B cell (primary cell): ENCODE data around the gene MRPS2. TPM values are rescaled to one million over a fixed set of nuclear protein-coding genes. Genes with fewer than 3 reads are reported as not detected.

Experiments
- ATAC-seq: fragments of 200-7000 bp; cut with Tn5 transposase; one replicate; pipeline ENCODE4 v1.10.0; 2021; ENCODE audit warnings: low read depth, mild to moderate bottlenecking, moderate number of reproducible peaks, moderate library complexity
- CTCF ChIA-PET: fragments of 350-600 bp; sonication (Branson Sonifier 250); formaldehyde crosslinking; loops from one replicate; lab custom pipeline; 2021; ENCODE audit warnings: antibody characterized with exemption, inconsistent platforms; lab: Charles Lee
- POLR2A ChIA-PET: fragments of 350-600 bp; sonication (Branson Sonifier 250); formaldehyde crosslinking; loops from one replicate; lab custom pipeline; 2021; ENCODE audit warnings: antibody characterized with exemption; lab: Charles Lee
- DNase-seq: peaks from one replicate; pipeline ENCODE4 v3.0.0; 2013
- H2AFZ ChIP-seq: 2 replicates; pipeline ENCODE4 v1.6.1; 2012; ENCODE audit warnings: mild to moderate bottlenecking, low read depth, low read length; ENCODE audit not compliant: insufficient read depth, poor library complexity, severe bottlenecking
- H3K27ac ChIP-seq, 2 donors: 1 replicate in 1 of 2; 2 replicates in 1 of 2; pipeline ENCODE4 v1.5.1; 2012 to 2013; ENCODE audit warnings: low read length in 2 of 2, mild to moderate bottlenecking in 2 of 2, moderate library complexity in 1 of 2
- H3K27me3 ChIP-seq, 4 experiments: fragments of 200-600 bp in 1 of 4; sonication (generic) in 1 of 4; replicated peaks in 1 of 4; 1 replicate in 2 of 4; 2 replicates in 2 of 4; pipeline versions ENCODE4 v1.6.1 to v1.7.0; 2013 to 2016; ENCODE audit warnings: low read length in 3 of 4, mild to moderate bottlenecking in 2 of 4, mixed read lengths in 1 of 4, moderate library complexity in 1 of 4; ENCODE audit not compliant: insufficient read depth in 4 of 4, control insufficient read depth in 3 of 4; ENCODE audit errors: control extremely low read depth in 1 of 4
- H3K36me3 ChIP-seq, 2 experiments: replicated peaks in 1 of 2; 1 replicate in 1 of 2; 2 replicates in 1 of 2; pipeline versions ENCODE4 v1.6.1 to v1.7.1; 2013; ENCODE audit warnings: low read length in 1 of 2; ENCODE audit not compliant: insufficient read depth in 2 of 2, control insufficient read depth in 1 of 2; ENCODE audit errors: control extremely low read depth in 1 of 2, extremely low read depth in 1 of 2
- H3K4me1 ChIP-seq, 2 donors: fragments of 200-600 bp in 1 of 2; sonication (generic) in 1 of 2; 1 replicate in 1 of 2; 2 replicates in 1 of 2; pipeline versions ENCODE4 v1.5.1 to v1.6.1; 2013 to 2017; ENCODE audit warnings: low read length in 2 of 2; ENCODE audit not compliant: control insufficient read depth in 2 of 2, insufficient read depth in 2 of 2
- H3K4me2 ChIP-seq: replicated peaks from 2 replicates; pipeline ENCODE3; 2012; ENCODE audit warnings: mild to moderate bottlenecking, low read depth, low read length; ENCODE audit not compliant: poor library complexity, severe bottlenecking
- H3K4me3 ChIP-seq, 5 experiments: fragments of 200-600 bp in 1 of 5; sonication (generic) in 1 of 5; 1 replicate in 3 of 5; 2 replicates in 2 of 5; pipeline versions ENCODE4 v1.5.1 to v1.7.0; 2011 to 2016; ENCODE audit warnings: low read length in 4 of 5, mild to moderate bottlenecking in 4 of 5, low read depth in 2 of 5, control low read depth in 1 of 5, moderate library complexity in 1 of 5; ENCODE audit not compliant: insufficient read depth in 1 of 5; ENCODE audit errors: control extremely low read depth in 1 of 5, extremely low read depth in 1 of 5
- H3K79me2 ChIP-seq: fragments of 200-600 bp; sonication (generic); one replicate; pipeline ENCODE4 v1.6.0; 2016; ENCODE audit warnings: low read length; ENCODE audit not compliant: control insufficient read depth, insufficient read depth
- H3K9ac ChIP-seq: fragments of 200-600 bp; sonication (generic); 2 replicates; pipeline ENCODE4 v1.6.1; 2017; ENCODE audit warnings: mild to moderate bottlenecking, low read length, moderate library complexity
- H3K9me3 ChIP-seq, 3 donors: one replicate each; pipeline versions ENCODE4 v1.6.1 to v1.7.1; 2013; ENCODE audit warnings: low read length in 2 of 3; ENCODE audit not compliant: control insufficient read depth in 2 of 3, insufficient read depth in 1 of 3; ENCODE audit errors: control extremely low read depth in 1 of 3
- H4K20me1 ChIP-seq: 2 replicates; pipeline ENCODE4 v1.6.0; 2012; ENCODE audit warnings: mild to moderate bottlenecking, low read length; ENCODE audit not compliant: insufficient read depth, control insufficient read depth, poor library complexity, severe bottlenecking
- H3K27ac Mint-ChIP-seq: one replicate; pipeline ENCODE4 v1.8.0; 2021; ENCODE audit warnings: mixed read lengths
- H3K27me3 Mint-ChIP-seq: one replicate; pipeline ENCODE4 v1.8.0; 2021; ENCODE audit warnings: mixed read lengths
- H3K4me1 Mint-ChIP-seq: one replicate; pipeline ENCODE4 v1.8.0; 2021; ENCODE audit warnings: mixed read lengths
- H3K4me3 Mint-ChIP-seq: one replicate; pipeline ENCODE4 v1.8.0; 2021; ENCODE audit warnings: mixed read lengths
- H3K9me3 Mint-ChIP-seq: one replicate; pipeline ENCODE4 v1.8.0; 2022; ENCODE audit warnings: mixed read lengths; ENCODE audit not compliant: insufficient read depth
- EZH2 ChIP-seq: IDR thresholded peaks from 2 replicates; pipeline ENCODE4 v1.6.1; 2012; ENCODE audit warnings: borderline replicate concordance, low read depth, mild to moderate bottlenecking, moderate library complexity, low read length; ENCODE audit not compliant: insufficient read depth, poor library complexity, severe bottlenecking
- WGBS: methylation state at CpG from one replicate; pipeline ENCODE4 v1.1.5; 2013; ENCODE audit warnings: missing lambda C conversion rate; ENCODE audit not compliant: insufficient coverage; 5-methylcytosine and 5-hydroxymethylcytosine counted together
- intact Hi-C: fragments of 100-400 bp; cut with micrococcal nuclease; formaldehyde crosslinking; loops from one replicate; pipeline ENCODE4 v1.10.0; 2022
- polyA plus RNA-seq: library from polyadenylated mRNA; depleted of rRNA; stranded (reverse); fragments of >200 nt; gene quantifications from 2 replicates; pipeline ENCODE4 v1.2.3, GENCODE V29; 2012
- total RNA-seq, 2 donors: library from RNA; stranded (reverse); fragments of 120-200 nt in 1 of 2; gene quantifications; 1 replicate in 1 of 2; 2 replicates in 1 of 2; pipeline versions ENCODE4 v1.2.3 to v1.2.4, GENCODE V29; 2013 to 2022
- TF ChIP-seq, protein P1 (sequence below): fragments of 200-600 bp; IDR thresholded peaks from one replicate; pipeline ENCODE4 v1.8.0; 2022; ENCODE audit warnings: antibody characterized with exemption, mild to moderate bottlenecking

Gene MRPS2
- total and polyA plus RNA-seq, 2 donors (not counting 1 experiment from before 2014, with no cell fraction given) = 26.7 to 55.1 TPM

DNA sequence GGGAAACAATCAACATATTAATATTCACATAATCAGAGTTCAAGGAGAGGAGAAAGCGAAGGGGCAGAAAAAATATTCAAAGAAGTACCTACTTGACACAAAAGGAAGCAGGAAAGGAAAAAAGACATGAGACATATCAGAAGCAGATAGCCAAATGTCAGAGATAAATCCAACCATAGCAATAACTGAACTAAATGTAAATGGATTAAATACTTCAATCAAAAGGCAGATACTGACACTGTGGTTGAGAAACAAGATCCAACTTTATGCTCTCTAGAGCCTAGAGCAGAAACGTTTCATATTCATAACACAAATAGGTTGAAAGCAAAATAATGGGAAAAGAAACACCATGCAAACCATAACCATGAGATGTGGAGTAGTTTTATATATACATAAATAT is 9.0 kb downstream of the MRPS2 start:
- intact Hi-C loops = no loop called here
- POLR2A ChIA-PET = no interaction called here
- WGBS = no CpG with 5 or more reads among the region's 2 CpGs

DNA sequence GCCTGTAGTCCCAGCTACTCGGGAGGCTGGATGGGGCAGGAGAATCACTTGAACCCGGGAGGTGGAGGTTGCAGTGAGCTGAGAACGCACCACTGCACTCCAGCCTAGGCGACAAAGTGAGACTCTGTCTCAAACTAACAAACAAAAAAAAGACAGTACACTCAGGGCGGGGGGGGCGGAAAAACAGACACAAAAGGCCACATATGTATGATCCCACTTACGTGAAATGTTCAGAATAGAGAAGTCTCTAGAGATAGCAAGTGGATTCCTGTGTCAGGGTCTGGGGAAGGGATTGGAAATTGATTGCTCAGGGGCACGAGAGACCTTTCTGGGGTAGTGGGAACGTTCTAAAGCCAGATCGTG is 11.7 kb downstream of the MRPS2 start:
- Histone ChIP-seq H3K9me3 (peaks cover 0 to 13% (median 8%) of the 10 kb centered on the region in 3 donors), H3K27ac (no peak overlapping the region), H3K9ac (no peak overlapping the region), H3K36me3 (no peaks in the 10 kb centered on the region), H3K79me2 (no peaks in the 10 kb centered on the region), H2AFZ (no peak overlapping the region), H3K27me3 (no peaks in the 10 kb centered on the region), H4K20me1 (no peaks in the 10 kb centered on the region), H3K4me2 (no peak overlapping the region), H3K4me3 (no peak overlapping the region), H3K4me1 (no peaks in the 10 kb centered on the region)
- ChIA-PET CTCF (interaction anchor here (1.0 kb wide), 1 partner anchor 1063 kb away, joined by 3 read pairs; no protein-coding TSS in a partner anchor), POLR2A (no interaction called here)
- TF ChIP-seq EZH2 = no peak
- TF ChIP-seq, protein P1, sequence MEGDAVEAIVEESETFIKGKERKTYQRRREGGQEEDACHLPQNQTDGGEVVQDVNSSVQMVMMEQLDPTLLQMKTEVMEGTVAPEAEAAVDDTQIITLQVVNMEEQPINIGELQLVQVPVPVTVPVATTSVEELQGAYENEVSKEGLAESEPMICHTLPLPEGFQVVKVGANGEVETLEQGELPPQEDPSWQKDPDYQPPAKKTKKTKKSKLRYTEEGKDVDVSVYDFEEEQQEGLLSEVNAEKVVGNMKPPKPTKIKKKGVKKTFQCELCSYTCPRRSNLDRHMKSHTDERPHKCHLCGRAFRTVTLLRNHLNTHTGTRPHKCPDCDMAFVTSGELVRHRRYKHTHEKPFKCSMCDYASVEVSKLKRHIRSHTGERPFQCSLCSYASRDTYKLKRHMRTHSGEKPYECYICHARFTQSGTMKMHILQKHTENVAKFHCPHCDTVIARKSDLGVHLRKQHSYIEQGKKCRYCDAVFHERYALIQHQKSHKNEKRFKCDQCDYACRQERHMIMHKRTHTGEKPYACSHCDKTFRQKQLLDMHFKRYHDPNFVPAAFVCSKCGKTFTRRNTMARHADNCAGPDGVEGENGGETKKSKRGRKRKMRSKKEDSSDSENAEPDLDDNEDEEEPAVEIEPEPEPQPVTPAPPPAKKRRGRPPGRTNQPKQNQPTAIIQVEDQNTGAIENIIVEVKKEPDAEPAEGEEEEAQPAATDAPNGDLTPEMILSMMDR = no peak
- no peaks in the 10 kb centered on the region for H3K4me1 Mint-ChIP-seq
- intact Hi-C loops = no loop called here
- ATAC-seq (no peak), DNase-seq (no peak)
- no peak overlapping the region for H3K27ac Mint-ChIP-seq
- H3K27me3 Mint-ChIP-seq = no peaks in the 10 kb centered on the region
- 85% methylated on average over 5 of the region's 10 CpGs for WGBS
- H3K9me3 Mint-ChIP-seq = peaks cover 9% of the 10 kb centered on the region
- no peak overlapping the region for H3K4me3 Mint-ChIP-seq

More for the DNA sequence above, 9.0 kb downstream of the MRPS2 start:
- peaks cover 0 to 13% (median 8%) of the 10 kb centered on the region in 3 donors for H3K9me3 ChIP-seq
- no peak overlapping the region for H3K4me3 Mint-ChIP-seq
- no peaks in the 10 kb centered on the region for H3K4me1 ChIP-seq
- peaks cover 9% of the 10 kb centered on the region for H3K9me3 Mint-ChIP-seq
- peaks cover 14% of the 10 kb centered on the region for H4K20me1 ChIP-seq
- H3K79me2 ChIP-seq = peaks cover 4% of the 10 kb centered on the region
- no peak overlapping the region for H3K4me2 ChIP-seq
- no peak for DNase-seq
- H3K36me3 ChIP-seq = peaks cover 0 to 6% of the 10 kb centered on the region in 2 experiments
- ATAC-seq = no peak
- H3K27me3 ChIP-seq = no peaks in the 10 kb centered on the region
- no peak overlapping the region for H3K27ac ChIP-seq
- H2AFZ ChIP-seq = no peak overlapping the region
- H3K27ac Mint-ChIP-seq = no peak overlapping the region
- H3K9ac ChIP-seq = no peak overlapping the region
- CTCF ChIA-PET = no interaction called here
- TF ChIP-seq, protein P1 = no peak
- no peak for TF ChIP-seq EZH2
- H3K4me3 ChIP-seq = no peak overlapping the region
- peaks cover 3% of the 10 kb centered on the region for H3K4me1 Mint-ChIP-seq
- no peaks in the 10 kb centered on the region for H3K27me3 Mint-ChIP-seq
